COLO668 (cell line): ENCODE measurements around the gene B3GAT1.

Source experiments
- DNase-seq: peaks from one replicate; lab custom pipeline; 2025; ENCODE audit not compliant: unreplicated experiment; lab: John Stamatoyannopoulos, UW

The B3GAT1 gene

GRCh38 chr11:134413043-134413825 lies 1.2 kb upstream of the B3GAT1 start:
- DNase-seq = no peak

- no peak for DNase-seq
Observed at GRCh38 chr11:134410766-134411165, 1.3 kb downstream of the B3GAT1 start.

GRCh38 chr11:134409552-134410429 lies 2.3 kb downstream of the B3GAT1 start:
- DNase-seq = no peak

GRCh38 chr11:134407923-134408322 lies 4.1 kb downstream of the B3GAT1 start:
- DNase-seq = no peak

- DNase-seq = no peak
Observed at GRCh38 chr11:134407321-134407828, 4.7 kb downstream of the B3GAT1 start.

GRCh38 chr11:134406264-134407185 lies 5.5 kb downstream of the B3GAT1 start:
- DNase-seq = no peak

GRCh38 chr11:134405841-134406240 lies 6.2 kb downstream of the B3GAT1 start:
- no peak for DNase-seq

GRCh38 chr11:134405436-134405835 lies 6.6 kb downstream of the B3GAT1 start:
- no peak for DNase-seq

- no peak for DNase-seq
Observed at GRCh38 chr11:134404575-134405341, 7.3 kb downstream of the B3GAT1 start.

- no peak for DNase-seq
Observed at GRCh38 chr11:134402910-134403309, 9.1 kb downstream of the B3GAT1 start.

- no peak for DNase-seq
Observed at GRCh38 chr11:134401825-134402809, 9.9 kb downstream of the B3GAT1 start.

- no peak for DNase-seq
Observed at GRCh38 chr11:134399996-134400395, 12.0 kb downstream of the B3GAT1 start.

GRCh38 chr11:134399293-134399654 lies 12.8 kb downstream of the B3GAT1 start:
- DNase-seq = no peak

GRCh38 chr11:134398644-134399292 lies 13.3 kb downstream of the B3GAT1 start:
- DNase-seq = no peak

- peak; percentile 51 for DNase-seq
Observed at GRCh38 chr11:134398079-134398444, 14.0 kb downstream of the B3GAT1 start.

- DNase-seq = no peak
Observed at GRCh38 chr11:134397304-134398078, 14.6 kb downstream of the B3GAT1 start.

- DNase-seq = no peak
Observed at GRCh38 chr11:134395002-134395401, 17.0 kb downstream of the B3GAT1 start.

GRCh38 chr11:134394311-134394710 lies 17.7 kb downstream of the B3GAT1 start:
- DNase-seq = no peak
